AG08396 (cell line): ENCODE results near the gene OXCT2.
"Not testable (repeated sequence)": the region's sequence is repeated elsewhere in the genome, so short reads cannot be mapped to it uniquely, and the experiment has no call there.

Source experiments
- DNase-seq: peaks from one replicate; pipeline ENCODE4 v3.0.0; 2012; ENCODE audit warnings: low spot score, mixed read lengths

Gene OXCT2

DNA sequence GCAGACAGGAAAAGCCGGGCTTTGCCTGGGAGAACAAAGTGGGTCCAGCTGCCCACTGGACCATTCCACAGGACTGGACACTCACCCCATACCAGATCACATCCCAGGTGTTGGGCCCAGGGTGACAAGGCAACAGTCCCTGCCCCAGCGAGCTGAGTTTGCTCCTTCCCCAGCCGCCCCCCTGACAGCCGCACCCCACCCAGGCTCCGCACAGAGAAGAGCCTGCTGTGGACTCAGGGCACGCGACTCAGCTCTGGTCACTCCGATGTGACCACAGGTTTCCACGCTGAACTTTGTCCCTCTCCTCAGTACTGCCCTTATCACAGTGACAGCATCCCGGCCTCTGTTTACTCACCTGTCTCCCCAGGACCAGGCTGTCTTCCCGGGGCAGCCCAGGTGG lies 16.3 kb upstream of the OXCT2 start:
- DNase-seq = no peak

DNA sequence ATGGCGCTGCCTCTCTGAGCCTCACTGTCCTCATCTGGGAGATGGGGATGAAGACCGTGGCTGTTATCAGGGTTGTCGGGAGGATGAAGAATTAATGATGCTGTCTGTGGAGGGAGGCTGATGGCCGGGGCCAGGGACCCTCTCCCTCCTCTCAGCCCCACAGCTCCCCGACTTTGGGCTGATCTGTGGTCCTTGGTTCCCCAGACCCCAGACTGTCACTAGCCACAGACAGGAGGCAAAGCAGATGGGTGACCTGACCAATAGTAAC lies 15.9 kb upstream of the OXCT2 start:
- DNase-seq = not testable (repeated sequence)

DNA sequence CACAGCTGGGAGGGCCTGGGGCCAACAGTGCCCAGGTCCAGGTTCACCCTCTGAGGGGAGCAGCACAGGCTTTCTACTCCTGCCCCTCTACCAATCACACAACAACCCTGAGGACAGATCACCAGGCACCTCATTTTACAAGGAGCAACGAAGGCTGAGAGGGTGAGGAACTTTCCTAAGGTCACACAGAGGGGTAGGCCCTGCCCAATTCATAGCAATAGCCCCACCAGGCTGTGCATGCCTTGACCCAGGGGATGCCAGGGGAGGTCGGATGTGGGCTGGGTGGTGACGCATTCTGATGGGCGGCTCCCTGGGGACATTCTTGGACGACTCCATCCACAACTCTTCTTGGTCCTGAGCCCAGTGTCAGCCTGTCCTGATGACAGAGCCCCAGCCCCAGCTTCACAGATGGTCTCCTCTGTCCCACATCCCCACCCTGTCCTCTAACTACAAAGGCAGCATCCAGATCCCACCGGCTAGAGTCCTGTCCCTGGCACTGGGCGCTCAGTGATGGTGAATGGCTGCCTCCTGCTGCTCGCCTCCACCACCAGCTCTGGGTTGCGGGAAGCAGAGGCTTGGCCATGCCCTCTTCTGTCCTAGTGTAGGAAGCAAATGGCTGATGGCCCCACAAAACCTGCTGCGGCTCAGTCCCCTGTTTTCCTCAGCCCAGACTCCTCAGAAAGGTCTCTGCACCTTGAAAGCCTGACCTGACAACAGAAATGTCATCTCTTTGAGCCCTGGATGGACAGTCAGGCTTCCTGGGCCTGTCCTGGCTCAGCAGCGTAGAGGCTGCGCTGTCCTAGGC lies 15.4 kb upstream of the OXCT2 start:
- DNase-seq = not testable (repeated sequence)

DNA sequence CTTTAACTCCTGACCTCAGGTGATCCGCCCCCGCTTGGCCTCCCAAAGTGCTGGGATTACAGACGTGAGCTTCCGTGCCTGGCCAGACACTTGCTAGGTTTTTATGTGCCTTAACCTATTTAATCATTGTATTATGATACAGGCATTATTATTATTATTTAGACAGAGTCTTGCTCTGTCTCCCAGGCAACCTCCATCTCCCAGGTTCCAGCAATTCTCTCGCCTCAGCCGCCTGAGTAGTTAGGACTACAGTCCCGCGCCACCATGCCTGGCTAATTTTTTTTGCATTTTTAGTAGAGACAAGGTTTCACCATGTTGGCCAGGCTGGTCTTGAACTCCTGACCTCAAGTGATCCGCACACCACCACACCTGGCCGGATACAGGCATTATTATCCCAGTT lies 11.5 kb upstream of the OXCT2 start:
- DNase-seq = not testable (repeated sequence)

DNA sequence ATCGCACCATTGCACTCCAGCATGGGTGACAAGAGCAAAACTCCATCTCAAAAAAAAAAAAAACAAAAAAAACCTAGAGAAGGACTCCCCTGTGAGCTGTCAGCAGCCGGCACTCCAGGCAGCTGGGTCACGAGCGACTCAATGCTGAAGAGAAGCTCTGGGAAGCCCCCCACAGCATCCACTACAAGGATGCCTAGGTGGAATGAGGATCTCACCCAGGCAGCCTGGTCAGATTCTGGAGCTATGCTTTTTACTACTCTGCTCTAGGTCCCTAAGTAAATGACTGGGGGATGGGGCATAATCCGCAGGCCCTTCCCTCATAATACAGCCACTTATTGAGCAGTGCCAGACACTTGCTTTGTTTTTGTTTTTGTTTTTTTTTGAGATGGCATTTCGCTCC lies 11.0 kb upstream of the OXCT2 start:
- DNase-seq = no peak

DNA sequence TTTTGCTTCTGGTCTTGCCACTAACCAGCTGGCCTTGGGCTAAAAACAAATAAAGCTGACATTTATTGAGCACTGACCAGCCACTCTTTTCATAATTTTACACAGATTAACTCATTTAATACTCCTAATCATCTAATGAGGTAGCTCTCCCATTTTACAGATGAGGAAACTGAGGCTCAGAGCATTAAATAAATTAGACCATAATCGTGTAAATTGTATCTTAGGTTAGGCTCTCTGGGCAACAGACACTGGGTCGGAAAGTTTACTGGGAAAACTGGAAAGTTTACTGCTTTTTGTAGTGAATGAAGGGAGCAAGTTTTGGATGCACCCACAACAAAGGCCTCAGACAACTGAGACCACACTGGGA lies 10.2 kb upstream of the OXCT2 start:
- DNase-seq = no peak

DNA sequence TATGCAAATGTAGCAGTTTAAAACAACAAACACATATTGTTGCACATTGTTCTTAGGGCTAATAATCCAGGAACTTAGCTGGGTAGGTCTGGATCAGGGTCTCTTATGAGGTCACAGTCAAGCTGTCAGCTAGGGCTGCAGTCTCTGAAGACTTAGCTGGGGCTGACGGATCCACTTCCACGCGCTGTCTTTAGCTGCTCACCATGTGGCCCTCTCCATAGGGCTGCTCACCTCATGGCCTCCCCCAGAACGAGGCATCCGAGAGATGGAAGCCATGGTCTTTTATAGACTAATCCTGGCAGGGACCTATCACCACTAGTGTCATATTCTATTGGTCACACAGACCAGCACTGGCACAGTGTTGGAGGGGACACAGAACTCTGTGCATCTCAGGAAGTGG lies 8.7 kb upstream of the OXCT2 start:
- no peak for DNase-seq

DNA sequence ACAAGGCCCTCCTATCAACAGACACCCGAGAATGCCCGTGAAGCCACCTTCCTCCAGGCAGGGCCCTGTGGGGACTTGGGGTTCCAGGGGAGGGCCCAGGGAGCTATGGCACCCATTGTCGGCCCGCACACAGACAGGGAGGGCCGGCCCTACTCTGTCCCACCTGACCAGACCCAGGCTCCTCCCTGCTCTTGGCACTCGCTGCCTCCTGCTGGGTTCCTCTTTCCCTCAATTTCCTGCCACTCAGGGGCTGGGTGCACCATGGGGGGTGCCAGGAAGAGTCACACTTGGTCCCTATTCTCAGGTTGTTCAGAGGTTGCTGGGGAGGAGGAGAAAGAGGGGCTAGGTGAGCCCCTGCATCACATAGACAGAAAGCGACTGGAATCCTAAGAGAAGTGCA lies 8.0 kb upstream of the OXCT2 start:
- no peak for DNase-seq

DNA sequence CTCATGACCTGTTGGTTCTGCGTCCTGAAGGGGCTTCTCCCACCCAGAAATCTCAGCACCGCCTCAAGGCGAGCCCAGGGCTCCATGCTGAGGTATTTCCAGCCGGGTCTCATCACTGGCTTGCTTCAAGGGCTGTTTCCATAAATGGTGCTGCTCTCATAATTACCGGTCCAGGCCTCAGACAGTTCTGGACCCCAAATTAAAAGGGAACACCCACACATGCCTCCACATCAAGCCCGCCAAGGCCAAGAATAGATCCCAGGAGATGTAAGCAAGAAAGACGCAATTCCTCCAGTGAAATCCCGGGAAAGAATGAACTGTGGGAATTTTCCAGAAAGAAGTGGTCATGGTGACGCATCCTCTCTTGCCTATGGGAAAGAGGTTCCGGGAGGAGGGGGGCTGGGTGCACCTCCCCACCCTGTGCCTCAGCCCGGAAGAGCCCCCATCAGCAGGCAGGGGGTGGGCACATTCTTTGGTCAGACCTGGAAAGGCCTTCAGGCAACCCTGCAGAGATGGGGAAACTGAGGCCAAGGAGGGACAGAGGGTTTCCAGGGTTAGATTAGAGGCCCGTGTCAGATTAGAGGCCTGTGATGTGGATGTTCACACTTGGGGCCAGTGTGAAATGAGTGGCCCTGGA lies 7.4 kb upstream of the OXCT2 start:
- DNase-seq = not testable (repeated sequence)

DNA sequence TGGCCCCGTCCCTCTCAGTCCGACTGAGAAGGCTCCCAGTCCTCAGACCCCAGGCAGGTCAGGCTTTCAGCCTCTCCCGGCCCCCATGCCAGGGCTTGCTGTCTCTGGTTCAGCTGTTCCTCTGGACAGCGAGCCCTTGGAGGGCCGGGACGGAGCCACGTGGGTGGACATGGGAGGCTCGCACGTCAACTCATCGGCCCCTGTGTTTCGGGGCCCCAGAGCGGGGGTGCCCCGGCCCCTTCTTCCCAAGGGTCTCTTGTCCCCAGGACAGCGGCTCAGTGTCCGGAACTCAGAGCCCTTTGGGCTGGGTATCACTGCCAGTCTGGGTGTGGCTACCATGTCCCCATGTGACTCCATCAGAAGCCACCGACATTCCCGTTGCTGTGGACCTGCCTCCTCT lies 6.7 kb upstream of the OXCT2 start:
- DNase-seq = not testable (repeated sequence)

DNA sequence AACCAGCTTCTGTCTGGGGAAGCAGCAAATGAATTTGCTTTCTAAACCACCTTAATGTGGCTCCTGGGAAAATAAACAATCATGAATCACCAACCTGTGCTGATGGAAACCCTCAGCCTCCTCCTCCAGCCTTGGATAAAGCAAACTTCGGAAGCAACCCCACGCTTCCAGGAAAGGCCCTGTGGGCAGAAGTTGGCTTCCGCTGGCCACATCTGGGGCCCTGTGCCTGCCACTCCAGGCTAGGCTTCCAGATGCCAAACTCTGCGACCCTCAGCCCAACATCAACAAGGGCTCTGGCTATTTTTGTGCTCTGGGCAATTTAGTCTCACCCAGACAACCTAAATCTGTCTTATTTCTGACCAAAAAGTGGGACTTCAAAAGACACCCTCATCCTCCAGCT lies 6.2 kb upstream of the OXCT2 start:
- no peak for DNase-seq

DNA sequence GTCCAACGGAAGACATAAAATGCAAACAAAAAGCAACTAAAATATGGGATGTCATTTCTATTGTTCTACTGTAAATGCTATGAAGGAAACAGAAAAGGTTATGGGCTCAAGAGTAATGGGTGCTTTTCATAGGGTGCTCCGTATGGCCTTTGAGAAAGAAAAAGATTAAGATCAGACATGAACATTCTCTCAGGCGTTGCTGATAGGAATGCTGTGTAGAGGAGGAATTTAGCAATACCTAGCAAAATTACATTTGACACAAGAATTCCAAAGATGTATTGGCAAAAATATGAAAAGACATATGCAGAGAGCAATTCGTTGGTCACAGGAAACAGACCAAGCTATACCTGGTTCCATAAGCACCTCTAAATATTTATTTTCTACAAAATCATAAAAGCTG lies 5.7 kb upstream of the OXCT2 start:
- no peak for DNase-seq

DNA sequence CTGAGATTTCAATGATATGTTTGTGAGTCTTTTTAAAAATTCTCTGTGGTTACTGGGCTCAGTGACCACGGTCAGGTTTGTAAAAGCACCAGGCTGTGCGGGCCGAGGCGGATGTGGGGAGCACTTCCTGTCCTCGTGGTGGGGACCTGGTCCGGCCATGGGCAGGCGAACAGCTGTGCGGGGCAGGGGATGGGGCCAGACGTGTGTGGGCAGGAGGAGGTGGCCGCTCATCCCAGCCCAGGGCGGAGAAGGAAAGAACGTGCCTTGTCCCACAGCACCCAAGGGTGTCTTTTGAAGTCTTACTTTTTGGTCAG lies 5.2 kb upstream of the OXCT2 start:
- no peak for DNase-seq

DNA sequence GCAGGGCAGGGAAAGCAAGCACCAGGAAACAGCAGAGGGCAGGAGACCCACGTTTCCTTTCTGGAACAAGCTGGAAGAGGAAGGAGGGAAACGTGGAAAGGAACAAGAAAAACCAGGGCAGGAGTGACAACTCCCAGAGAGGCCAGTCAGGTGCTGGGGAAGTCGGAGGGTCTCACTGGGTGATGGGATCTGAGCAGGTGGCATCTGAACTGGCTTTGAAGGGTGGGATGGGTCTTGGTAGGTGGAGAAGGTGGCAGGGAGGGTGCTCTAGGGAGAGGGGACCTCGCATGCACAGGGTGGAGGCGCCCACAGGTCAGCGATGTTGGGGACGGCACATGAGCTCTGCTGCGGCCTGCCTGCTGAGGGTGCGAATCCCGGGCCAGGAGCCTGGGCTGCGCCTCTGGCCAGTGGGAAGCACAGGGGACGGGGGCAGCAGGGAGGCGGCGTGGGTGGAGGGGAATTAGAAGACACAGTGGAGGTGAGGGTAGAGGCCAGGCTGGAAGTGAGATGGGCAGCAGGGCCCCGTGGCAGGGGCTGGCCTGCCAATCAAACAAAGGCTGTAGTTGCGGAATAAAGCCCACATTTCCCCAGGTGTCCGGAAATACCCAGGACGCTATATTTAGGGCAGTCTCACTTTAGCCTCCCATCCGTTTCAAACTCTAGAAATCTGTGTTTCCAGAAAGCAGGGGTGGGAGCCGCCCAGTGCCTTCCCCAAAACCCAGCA lies 4.7 kb upstream of the OXCT2 start:
- DNase-seq = not testable (repeated sequence)

DNA sequence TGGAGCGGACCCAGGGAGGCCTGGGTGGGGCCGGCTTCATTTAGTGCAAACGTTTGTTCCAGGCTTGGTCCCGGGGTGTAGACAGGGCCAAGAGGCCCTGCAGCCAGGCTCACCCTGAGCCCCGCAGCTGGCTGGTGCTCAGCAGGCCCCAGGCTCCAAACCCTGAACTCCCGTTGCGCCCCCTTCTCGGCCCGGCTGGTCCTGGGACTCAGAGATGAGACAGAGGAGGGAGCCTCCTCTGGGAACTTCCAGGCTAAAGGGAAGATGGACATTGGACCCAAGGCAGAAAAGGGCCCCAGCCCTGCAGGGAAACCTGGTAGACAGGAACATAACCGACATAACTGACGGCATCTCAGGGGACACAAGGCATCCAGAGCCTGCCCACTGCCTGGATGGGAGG lies 4.0 kb upstream of the OXCT2 start:
- not testable (repeated sequence) for DNase-seq

DNA sequence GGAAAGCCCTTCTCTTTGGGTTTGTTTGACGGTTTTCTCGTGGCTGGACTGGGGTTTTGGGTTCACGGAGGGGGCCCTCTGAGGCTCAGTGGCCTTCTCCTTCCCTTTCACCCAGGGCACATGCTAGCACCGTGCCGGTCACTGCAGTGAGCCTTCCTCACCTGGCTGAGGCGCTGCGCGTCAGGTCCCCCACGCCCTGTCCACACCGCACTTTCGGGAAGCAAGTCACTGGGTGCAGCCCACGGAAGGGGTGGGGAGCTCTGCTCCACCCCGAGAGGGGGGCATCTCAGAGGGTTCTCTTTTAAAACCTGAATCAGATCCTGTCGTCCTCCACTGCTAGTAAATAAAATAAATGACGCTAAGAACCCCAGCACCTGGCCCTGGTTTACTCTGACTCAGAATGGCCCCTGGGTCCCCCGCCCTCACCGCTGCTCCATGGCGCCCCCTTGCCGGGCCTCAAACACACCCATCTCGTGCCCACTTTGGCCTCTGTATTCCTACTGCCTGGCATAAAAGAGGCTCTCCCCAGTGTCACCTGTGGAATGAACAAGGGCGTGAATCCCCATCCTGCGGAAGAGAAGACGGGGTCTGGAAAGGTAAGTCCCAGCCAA lies 2.3 kb upstream of the OXCT2 start:
- DNase-seq = not testable (repeated sequence)

DNA sequence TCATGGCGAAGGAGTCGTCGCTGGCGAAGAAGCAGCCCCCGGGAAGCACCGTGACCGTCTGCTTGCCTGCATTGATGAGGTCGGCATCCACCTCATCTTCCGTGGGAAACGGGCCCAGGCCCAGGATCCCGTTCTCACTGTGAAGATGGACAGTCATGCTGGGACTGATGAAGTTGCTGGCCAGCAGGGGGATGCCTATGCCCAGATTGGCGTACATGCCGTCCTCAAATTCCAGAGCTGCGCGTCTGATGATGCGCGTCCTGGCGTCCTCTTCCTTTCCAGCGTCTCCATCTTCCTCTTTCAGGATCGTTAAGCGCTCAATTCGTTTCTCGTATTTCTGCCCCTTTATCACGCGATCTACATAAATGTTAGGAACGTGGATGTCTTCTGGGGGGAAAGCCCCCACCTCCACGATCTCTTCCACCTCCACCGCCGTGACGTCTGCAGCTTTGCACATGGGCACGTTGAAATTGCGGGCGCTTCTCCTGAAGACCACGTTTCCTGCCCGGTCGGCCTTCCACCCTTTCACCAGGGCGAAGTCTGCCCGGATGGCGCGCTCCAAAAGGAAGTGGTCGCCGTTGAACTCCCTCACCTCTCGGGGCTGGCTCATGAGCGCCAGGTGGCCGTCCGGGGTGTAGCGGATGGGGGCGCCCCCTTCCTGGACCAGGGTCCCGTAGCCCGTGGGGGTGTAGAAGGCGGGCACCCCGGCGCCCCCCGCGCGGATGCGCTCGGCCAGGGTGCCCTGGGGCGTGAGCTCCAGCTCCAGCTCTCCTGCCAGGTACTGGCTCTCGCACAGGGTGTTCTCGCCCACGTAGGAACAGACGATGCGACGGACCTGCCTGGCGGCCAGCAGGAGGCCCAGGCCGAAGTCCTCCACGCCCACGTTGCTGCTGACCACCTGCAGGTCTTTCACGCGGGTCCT lies 787 bp downstream of the OXCT2 start:
- not testable (repeated sequence) for DNase-seq

DNA sequence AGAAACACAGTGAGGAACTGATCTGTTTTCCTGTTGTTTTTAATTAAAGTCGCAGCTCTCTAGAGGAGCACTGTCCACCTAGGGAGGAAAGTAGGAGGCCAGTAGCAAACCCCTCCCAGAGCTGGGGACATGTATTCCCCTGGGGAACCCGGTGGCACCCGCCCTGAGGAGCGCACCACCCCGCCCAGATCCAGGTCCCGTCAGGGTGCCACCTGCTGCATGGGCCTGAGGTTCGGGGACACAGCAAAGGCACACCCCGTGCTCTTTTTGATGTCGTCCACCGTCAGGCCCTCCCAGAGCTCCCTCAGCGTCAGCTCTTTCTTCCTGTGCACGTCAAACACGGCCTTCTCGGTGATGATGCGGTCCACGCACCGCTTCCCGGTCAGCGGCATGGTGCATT lies 1.6 kb downstream of the OXCT2 start:
- DNase-seq = not testable (repeated sequence)

DNA sequence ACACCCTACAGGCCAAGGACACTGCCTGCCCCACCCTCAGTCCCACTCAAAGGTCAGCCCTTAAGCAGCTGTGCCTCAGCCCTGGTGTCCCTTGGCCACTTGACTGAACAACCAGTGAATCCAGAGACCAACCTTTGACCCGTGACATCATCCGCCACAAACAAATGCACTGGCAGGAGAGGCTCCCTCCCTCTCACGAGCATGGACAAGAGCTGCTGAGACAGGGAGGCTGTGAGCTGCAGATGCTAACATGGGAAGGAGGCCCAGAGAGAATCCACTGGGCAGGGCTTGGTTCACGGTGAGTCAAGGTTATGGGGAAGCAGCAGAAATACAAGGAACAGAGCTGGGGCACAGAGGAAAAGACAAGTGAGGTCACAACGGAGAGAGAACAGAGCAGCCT lies 4.7 kb downstream of the OXCT2 start:
- DNase-seq = not testable (repeated sequence)

DNA sequence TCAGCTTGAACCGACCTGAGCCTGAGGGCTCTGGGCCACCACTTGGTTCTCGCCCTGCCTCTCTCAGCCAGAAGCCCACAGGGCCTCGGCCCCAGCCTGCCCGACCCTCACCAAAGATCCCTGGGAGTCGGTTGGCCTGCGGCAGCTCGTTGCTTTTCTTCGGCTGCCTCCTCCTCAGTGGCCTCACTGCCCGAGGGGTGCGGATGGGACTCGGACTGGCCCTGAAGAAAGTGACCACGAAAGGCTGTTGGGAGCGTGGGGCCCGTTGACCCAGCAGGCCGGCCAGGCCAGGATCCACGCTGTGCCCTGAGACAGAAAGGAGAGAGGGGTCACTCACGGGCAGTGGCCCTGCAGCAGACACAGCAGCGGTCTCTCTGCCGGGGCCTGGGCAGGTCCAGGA lies 6.6 kb downstream of the OXCT2 start:
- DNase-seq = not testable (repeated sequence)

DNA sequence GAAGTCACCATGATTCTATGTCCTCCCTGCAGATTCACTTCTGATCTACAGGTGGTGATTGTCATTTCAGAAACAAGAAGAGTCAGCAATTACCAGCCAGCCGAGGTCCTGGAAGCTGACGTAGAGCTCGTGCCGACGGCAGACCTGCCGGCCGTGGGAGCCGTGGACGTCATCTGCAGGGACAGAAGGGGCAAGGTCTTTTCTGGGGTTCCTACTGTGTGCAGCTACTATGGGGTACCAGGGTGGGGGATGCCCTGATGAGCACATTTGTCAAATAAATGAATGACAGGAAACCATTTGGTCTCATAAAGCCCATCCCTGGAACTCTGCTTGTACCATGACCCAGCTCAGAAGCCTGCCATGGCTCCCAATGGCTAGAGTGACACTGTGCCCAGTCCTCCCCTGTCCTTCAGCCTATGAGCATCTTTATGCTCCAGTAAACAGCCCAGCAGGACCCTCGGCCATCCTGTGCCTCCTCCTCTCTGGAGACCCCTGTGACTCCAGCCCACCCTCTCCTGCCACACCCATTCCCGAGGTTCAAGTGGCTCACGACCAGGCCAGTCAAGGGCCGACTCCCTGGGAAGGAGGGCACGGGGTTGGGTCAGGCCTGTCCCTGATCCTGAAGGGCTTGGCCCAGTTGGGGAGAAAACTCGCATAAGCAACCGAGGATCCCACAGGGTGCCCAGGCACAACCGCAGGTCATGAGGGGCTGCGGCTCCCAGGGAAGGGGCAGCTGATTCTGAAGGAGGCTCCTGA lies 7.4 kb downstream of the OXCT2 start:
- DNase-seq = not testable (repeated sequence)
